ENCODE measurements around the gene TSPAN18.

Gene TSPAN18

GRCh38 chr11:44904261-44905020 lies 177.7 kb downstream of the TSPAN18 start:
- no peak for TF ChIP-seq CTCF (IDR thresholded peaks at IDR 0.05; ENCODE audit: insufficient read depth, low read length, poor library complexity, severe bottlenecking)
- no peaks in the 10 kb centered on the region for H3K36me3 ChIP-seq (ENCODE audit: control insufficient read depth, insufficient read depth, low read length)
- no peak overlapping the region for H3K4me3 ChIP-seq (replicated peaks; ENCODE audit: low read depth, low read length)
- H3K27me3 ChIP-seq (replicated peaks; ENCODE audit: control insufficient read depth, insufficient read depth, low read length), result no peaks in the 10 kb centered on the region
- DNase-seq (ENCODE audit: extremely low read depth, insufficient read length), result no peak

- no peak for DNase-seq (ENCODE audit: extremely low read depth, insufficient read length)
- no peak for TF ChIP-seq CTCF (IDR thresholded peaks at IDR 0.05; ENCODE audit: insufficient read depth, low read length, poor library complexity, severe bottlenecking)
- no peaks in the 10 kb centered on the region; the same call in 1 of the 2 replicates for H3K27me3 ChIP-seq (replicated peaks; ENCODE audit: control insufficient read depth, insufficient read depth, low read length)
- H3K4me3 ChIP-seq (replicated peaks; ENCODE audit: low read depth, low read length), result no peak overlapping the region
- H3K36me3 ChIP-seq (ENCODE audit: control insufficient read depth, insufficient read depth, low read length), result no peaks in the 10 kb centered on the region
These were observed 178.5 kb downstream of the TSPAN18 start for GRCh38 chr11:44905131-44905866.

- no peak for DNase-seq (ENCODE audit: extremely low read depth, insufficient read length)
- no peaks in the 10 kb centered on the region; the same call in 1 of the 2 replicates for H3K27me3 ChIP-seq (replicated peaks; ENCODE audit: control insufficient read depth, insufficient read depth, low read length)
- H3K36me3 ChIP-seq (ENCODE audit: control insufficient read depth, insufficient read depth, low read length), result no peaks in the 10 kb centered on the region
- no peak overlapping the region for H3K4me3 ChIP-seq (replicated peaks; ENCODE audit: low read depth, low read length)
- TF ChIP-seq CTCF (IDR thresholded peaks at IDR 0.05; ENCODE audit: insufficient read depth, low read length, poor library complexity, severe bottlenecking), result no peak
These were observed 179.9 kb downstream of the TSPAN18 start for GRCh38 chr11:44906649-44907048.

- no peak for DNase-seq (ENCODE audit: extremely low read depth, insufficient read length)
- H3K36me3 ChIP-seq (ENCODE audit: control insufficient read depth, insufficient read depth, low read length), result no peaks in the 10 kb centered on the region
- H3K27me3 ChIP-seq (replicated peaks; ENCODE audit: control insufficient read depth, insufficient read depth, low read length), result no peaks in the 10 kb centered on the region; the same call in 1 of the 2 replicates
- TF ChIP-seq CTCF (IDR thresholded peaks at IDR 0.05; ENCODE audit: insufficient read depth, low read length, poor library complexity, severe bottlenecking), result no peak
- no peak overlapping the region for H3K4me3 ChIP-seq (replicated peaks; ENCODE audit: low read depth, low read length)
These were observed 182.8 kb downstream of the TSPAN18 start for GRCh38 chr11:44909557-44909956.

GRCh38 chr11:44910591-44910990 lies 183.8 kb downstream of the TSPAN18 start:
- no peak overlapping the region for H3K4me3 ChIP-seq (replicated peaks; ENCODE audit: low read depth, low read length)
- H3K36me3 ChIP-seq (ENCODE audit: control insufficient read depth, insufficient read depth, low read length), result no peaks in the 10 kb centered on the region
- TF ChIP-seq CTCF (IDR thresholded peaks at IDR 0.05; ENCODE audit: insufficient read depth, low read length, poor library complexity, severe bottlenecking), result no peak
- no peaks in the 10 kb centered on the region; the same call in 1 of the 2 replicates for H3K27me3 ChIP-seq (replicated peaks; ENCODE audit: control insufficient read depth, insufficient read depth, low read length)
- DNase-seq (ENCODE audit: extremely low read depth, insufficient read length), result no peak

Data from GM06990 (cell line).